ENCODE measurements around the gene PPM1L.

DNA sequence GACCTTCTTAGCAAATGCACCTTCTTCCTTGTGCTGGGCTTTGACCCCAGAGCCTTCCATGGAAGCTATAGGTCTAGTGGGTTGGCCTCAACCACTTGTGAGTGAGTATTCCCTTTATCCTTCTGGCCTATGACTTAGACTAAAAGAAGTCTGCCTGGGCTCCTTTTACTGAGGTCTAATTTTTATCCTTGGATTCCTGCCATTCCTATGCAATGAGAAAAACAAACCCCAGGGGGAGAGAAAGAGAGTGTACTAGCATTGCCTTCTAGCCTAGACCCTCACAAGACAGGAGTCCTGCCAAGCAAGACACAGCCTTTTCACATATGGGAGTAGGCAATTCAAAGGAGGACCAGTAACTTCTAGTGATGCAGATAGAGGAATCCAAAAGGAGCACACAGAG is 155.4 kb downstream of the PPM1L start:
- TF ChIP-seq, protein P1, sequence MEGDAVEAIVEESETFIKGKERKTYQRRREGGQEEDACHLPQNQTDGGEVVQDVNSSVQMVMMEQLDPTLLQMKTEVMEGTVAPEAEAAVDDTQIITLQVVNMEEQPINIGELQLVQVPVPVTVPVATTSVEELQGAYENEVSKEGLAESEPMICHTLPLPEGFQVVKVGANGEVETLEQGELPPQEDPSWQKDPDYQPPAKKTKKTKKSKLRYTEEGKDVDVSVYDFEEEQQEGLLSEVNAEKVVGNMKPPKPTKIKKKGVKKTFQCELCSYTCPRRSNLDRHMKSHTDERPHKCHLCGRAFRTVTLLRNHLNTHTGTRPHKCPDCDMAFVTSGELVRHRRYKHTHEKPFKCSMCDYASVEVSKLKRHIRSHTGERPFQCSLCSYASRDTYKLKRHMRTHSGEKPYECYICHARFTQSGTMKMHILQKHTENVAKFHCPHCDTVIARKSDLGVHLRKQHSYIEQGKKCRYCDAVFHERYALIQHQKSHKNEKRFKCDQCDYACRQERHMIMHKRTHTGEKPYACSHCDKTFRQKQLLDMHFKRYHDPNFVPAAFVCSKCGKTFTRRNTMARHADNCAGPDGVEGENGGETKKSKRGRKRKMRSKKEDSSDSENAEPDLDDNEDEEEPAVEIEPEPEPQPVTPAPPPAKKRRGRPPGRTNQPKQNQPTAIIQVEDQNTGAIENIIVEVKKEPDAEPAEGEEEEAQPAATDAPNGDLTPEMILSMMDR (IDR thresholded peaks at IDR 0.05; ENCODE audit: low read length), result no peak
- TF ChIP-seq EZH2phosphoT487 (IDR thresholded peaks at IDR 0.05; ENCODE audit: low read length), result no peak
